Astrocyte (in vitro differentiated cells and primary cell): ENCODE data around the gene NSUN7.

ENCODE experiments used
- EZH2 ChIP-seq: IDR thresholded peaks from 2 replicates; pipeline ENCODE4 v1.6.1; 2012; ENCODE audit warnings: mild to moderate bottlenecking, low read length, inconsistent platforms; ENCODE audit not compliant: insufficient read depth
- TF ChIP-seq, protein P1 (sequence below): IDR thresholded peaks from 2 replicates; pipeline ENCODE4 v1.5.1; 2011; ENCODE audit warnings: low read depth, mild to moderate bottlenecking, inconsistent platforms, low read length, moderate library complexity; ENCODE audit not compliant: insufficient read depth

- no peak for TF ChIP-seq EZH2
- TF ChIP-seq, protein P1, sequence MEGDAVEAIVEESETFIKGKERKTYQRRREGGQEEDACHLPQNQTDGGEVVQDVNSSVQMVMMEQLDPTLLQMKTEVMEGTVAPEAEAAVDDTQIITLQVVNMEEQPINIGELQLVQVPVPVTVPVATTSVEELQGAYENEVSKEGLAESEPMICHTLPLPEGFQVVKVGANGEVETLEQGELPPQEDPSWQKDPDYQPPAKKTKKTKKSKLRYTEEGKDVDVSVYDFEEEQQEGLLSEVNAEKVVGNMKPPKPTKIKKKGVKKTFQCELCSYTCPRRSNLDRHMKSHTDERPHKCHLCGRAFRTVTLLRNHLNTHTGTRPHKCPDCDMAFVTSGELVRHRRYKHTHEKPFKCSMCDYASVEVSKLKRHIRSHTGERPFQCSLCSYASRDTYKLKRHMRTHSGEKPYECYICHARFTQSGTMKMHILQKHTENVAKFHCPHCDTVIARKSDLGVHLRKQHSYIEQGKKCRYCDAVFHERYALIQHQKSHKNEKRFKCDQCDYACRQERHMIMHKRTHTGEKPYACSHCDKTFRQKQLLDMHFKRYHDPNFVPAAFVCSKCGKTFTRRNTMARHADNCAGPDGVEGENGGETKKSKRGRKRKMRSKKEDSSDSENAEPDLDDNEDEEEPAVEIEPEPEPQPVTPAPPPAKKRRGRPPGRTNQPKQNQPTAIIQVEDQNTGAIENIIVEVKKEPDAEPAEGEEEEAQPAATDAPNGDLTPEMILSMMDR = no peak
These were observed 5.5 kb upstream of the NSUN7 start for GRCh38 chr4:40744218-40744617.
